ENCODE data around the gene ATP4A. TPM values are rescaled to one million over a fixed set of nuclear protein-coding genes. Genes with fewer than 3 reads are reported as not detected.

The ATP4A gene
- total RNA-seq, 2 donors from 2014 or later, result not detected

DNA sequence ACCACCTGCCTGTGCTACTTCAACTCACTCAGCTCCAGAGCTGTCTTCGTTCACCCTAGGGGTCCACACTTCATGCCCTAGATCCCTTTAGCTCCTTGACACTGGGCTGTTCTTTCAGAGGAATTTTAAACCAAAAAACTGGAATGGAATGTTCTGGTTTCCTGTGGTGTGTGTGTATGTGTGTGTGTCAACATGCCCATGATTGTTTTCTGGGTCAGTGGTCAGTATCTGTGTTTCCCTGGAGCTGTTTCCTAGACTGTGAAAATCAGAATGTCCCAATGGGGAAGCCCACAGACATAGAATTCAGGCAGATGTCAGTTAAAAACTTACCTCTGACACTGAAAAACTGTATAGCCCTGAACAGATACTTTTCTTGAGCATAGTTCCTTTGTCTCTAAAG lies 23.9 kb upstream of the ATP4A start:
- Mint-ChIP-seq H3K9me3 (no peaks in the 10 kb centered on the region), H3K27ac (no peak overlapping the region), H3K27me3 (peaks cover 16 to 20% of the 10 kb centered on the region in 2 donors), H3K4me3 (no peak overlapping the region), H3K4me1 (ENCODE audit: low read depth in 2 of 2) (no peaks in the 10 kb centered on the region), H3K36me3 (no peaks in the 10 kb centered on the region)
- no peak for DNase-seq (ENCODE audit: low spot score)
- ATAC-seq, result no peak

DNA sequence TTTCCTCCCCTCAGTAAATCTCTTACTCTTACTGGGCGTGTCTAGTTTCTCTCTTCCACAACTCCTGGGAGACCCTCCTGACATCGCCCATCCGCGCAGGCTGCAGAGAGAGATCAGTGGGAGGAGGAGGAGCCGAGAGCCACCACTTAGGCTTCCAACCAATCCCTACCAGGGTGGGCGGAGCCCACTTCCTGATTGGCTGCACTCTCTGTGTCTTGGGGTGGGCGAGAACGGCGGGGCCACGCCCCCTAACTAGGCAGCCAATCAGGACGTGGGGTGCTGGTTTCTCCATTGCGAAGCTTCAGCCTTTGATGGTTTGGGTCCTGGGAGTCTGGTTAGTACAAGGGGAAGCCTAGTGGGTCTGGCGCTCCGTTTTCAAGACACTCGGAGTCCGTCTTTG lies 22.4 kb upstream of the ATP4A start, which contains the start of gene PMIS2:
Gene PMIS2 (plus strand): TSS at position 326 of the 400 bp plus-strand sequence. CDS start 87 bp downstream, outside the sequence.
- H3K36me3 Mint-ChIP-seq, result no peaks in the 10 kb centered on the region
- H3K27ac Mint-ChIP-seq, result no peak within 1 kb of the TSS

DNA sequence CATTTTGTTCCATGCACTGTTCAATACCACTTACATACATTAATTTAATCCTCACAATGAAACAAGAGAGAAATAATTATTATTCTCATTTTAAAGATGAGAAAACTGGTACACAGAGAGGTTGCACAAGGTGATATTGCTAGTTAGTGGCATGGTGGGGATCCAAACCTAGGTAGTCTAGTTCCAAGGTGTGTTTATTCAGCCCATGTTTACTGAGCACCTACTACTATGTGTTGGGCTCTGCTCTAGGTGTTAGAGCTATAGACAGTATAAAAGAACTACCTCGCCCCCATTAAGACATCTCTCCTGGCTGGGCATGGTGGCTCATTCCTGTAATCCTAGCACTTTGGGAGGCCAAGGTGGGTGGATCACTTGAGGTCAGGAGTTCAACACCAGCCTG lies 19.3 kb upstream of the ATP4A start:
- no peak for ATAC-seq
- H3K4me3 Mint-ChIP-seq, result no peak overlapping the region
- no peaks in the 10 kb centered on the region for H3K4me1 Mint-ChIP-seq (ENCODE audit: low read depth in 2 of 2)
- H3K27me3 Mint-ChIP-seq, result peaks cover 18 to 20% of the 10 kb centered on the region in 2 donors
- no peak for DNase-seq (ENCODE audit: low spot score)
- no peaks in the 10 kb centered on the region for H3K9me3 Mint-ChIP-seq
- peaks cover 3% of the 10 kb centered on the region for H3K36me3 Mint-ChIP-seq
- no peak overlapping the region for H3K27ac Mint-ChIP-seq

More for the DNA sequence above, 22.4 kb upstream of the ATP4A start, which contains the start of gene PMIS2:
- Mint-ChIP-seq H3K9me3 (no peaks in the 10 kb centered on the region), H3K4me1 (ENCODE audit: low read depth in 2 of 2) (no peaks in the 10 kb centered on the region), H3K27me3 (peaks cover 17 to 20% of the 10 kb centered on the region in 2 donors), H3K4me3 (no peak within 1 kb of the TSS)
- DNase-seq (ENCODE audit: low spot score) (no peak), ATAC-seq (peak; percentile 59 to 70)

DNA sequence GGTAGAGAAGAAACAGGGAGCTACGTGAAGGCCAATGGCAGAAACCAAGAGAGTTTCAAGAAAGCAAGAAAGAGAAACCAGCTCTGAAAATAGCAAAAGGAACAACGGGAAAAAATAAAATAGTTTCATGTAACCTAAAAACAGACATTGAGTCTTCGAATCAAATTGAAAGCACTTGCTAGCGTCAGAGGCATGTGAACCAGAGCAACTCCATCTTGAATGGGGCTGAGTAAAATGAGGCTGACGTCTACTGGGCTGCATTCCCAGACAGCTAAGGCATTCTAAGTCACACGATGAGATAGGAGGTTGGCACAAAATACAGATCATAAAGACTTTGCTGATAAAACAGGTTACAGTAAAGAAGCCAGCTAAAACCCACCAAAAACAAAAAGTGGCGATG lies 15.2 kb upstream of the ATP4A start:
- H3K36me3 Mint-ChIP-seq, result peaks cover 30% of the 10 kb centered on the region
- no peaks in the 10 kb centered on the region for H3K4me1 Mint-ChIP-seq (ENCODE audit: low read depth in 2 of 2)
- H3K9me3 Mint-ChIP-seq, result peaks cover 15% of the 10 kb centered on the region
- DNase-seq (ENCODE audit: low spot score) (no peak), ATAC-seq (no peak)
- H3K27ac Mint-ChIP-seq, result no peak overlapping the region
- peaks cover 14 to 17% of the 10 kb centered on the region in 2 donors for H3K27me3 Mint-ChIP-seq
- H3K4me3 Mint-ChIP-seq, result no peak overlapping the region

DNA sequence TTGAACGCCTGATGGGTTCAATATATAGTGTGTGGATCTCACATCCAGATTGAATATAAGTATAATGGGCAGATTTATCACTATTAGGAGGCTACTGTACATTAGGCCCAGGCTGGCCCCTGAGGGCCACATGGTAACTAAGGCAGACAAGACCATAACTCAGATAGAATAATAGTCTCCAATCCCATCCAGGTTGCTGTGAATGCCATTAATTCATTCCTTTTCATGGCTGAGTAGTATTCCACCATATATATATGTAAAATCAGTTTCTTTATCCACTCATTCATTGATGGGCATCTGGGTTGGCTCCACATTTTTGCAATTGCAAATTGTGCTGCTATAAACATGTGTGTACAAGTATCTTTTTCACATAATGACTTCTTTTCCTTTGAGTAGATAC lies 14.5 kb upstream of the ATP4A start:
- DNase-seq (ENCODE audit: low spot score) (no peak), ATAC-seq (no peak)
- no peak overlapping the region for H3K4me3 Mint-ChIP-seq
- H3K27ac Mint-ChIP-seq, result no peak overlapping the region
- H3K4me1 Mint-ChIP-seq (ENCODE audit: low read depth in 2 of 2), result no peaks in the 10 kb centered on the region
- peaks cover 30% of the 10 kb centered on the region for H3K36me3 Mint-ChIP-seq
- H3K27me3 Mint-ChIP-seq, result peaks cover 17 to 19% of the 10 kb centered on the region in 2 donors
- H3K9me3 Mint-ChIP-seq, result peaks cover 17% of the 10 kb centered on the region

DNA sequence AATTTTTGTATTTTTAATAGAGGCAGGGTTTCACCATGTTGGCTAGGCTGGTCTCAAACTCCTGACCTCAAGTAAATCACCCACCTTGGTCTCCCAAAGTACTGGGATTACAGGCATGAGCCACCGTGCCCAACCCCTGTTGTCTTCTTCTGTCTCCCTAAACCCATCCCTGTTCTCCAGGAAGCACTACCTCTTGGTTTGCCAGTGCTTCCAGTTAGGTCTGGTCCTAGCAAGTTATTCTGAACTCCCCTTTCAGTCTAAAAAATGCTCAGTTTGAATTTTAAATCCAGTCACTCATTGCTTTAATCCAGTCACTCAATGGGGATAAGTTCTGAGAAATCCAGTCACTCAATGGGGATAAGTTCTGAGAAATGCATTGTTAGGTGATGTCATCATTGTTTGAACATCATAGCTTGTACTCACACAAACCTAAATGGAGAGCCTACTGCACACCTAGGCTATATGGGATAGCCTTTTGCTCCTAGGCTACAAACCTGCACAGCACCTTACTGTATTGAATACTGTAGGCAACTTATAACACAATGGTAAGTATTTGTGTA lies 8.0 kb upstream of the ATP4A start:
- peaks cover 11% of the 10 kb centered on the region for H3K9me3 Mint-ChIP-seq
- no peak for DNase-seq (ENCODE audit: low spot score)
- ATAC-seq, result no peak
- H3K4me3 Mint-ChIP-seq, result no peak overlapping the region
- no peaks in the 10 kb centered on the region for H3K4me1 Mint-ChIP-seq (ENCODE audit: low read depth in 2 of 2)
- no peak overlapping the region for H3K27ac Mint-ChIP-seq
- peaks cover 17% of the 10 kb centered on the region for H3K36me3 Mint-ChIP-seq
- peaks cover 23 to 28% of the 10 kb centered on the region in 2 donors for H3K27me3 Mint-ChIP-seq

DNA sequence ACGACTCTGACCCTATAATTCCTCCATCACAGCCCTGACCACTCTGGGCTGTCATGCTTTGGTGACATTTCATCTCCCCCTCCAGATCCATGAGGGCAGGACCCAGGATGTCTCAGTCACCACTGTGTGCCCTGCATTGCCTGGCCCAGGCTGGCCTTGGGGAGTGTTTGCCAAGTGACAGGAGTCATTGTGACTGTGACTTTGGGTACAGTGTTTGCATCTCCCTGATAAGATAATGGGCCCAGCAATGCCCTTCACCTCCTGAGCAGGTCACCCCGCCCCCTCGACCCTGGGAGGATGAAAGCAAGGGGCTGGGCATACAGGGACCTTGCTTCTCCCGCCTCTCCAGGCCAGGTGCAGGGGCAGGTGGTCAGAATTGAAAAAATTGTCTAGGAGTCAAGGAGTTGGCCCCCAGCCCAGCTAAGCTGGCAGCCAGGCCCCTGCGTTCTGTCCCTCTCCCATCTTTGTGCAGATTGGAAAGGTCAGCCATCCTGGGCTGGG lies 5.9 kb upstream of the ATP4A start:
- Mint-ChIP-seq H3K27ac (no peak overlapping the region), H3K9me3 (peaks cover 3% of the 10 kb centered on the region), H3K27me3 (peaks cover 21 to 27% of the 10 kb centered on the region in 2 donors), H3K4me1 (ENCODE audit: low read depth in 2 of 2) (no peaks in the 10 kb centered on the region), H3K4me3 (no peak overlapping the region), H3K36me3 (no peaks in the 10 kb centered on the region)
- ATAC-seq (no peak), DNase-seq (ENCODE audit: low spot score) (no peak)

DNA sequence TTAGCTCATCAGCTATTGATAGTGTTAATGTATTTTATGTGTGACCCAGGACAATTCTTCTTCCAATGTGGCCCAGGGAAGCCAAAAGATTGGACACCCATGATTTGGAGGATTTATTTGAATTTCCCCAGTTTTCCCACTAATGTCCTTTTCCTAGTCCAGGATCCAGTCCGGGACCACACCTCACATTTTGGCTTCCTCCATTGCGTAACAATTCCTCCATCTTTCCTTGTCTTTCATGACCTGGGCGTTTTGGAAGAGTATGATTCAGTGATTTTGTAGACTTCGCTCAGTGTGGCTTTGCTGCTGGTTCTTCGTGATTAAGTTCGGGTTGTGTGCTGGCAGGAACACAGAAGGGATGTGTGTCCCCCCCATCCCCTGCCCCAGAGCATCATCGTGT lies 3.3 kb upstream of the ATP4A start:
- no peak overlapping the region for H3K4me3 Mint-ChIP-seq
- peak; percentile 0 for DNase-seq (ENCODE audit: low spot score)

DNA sequence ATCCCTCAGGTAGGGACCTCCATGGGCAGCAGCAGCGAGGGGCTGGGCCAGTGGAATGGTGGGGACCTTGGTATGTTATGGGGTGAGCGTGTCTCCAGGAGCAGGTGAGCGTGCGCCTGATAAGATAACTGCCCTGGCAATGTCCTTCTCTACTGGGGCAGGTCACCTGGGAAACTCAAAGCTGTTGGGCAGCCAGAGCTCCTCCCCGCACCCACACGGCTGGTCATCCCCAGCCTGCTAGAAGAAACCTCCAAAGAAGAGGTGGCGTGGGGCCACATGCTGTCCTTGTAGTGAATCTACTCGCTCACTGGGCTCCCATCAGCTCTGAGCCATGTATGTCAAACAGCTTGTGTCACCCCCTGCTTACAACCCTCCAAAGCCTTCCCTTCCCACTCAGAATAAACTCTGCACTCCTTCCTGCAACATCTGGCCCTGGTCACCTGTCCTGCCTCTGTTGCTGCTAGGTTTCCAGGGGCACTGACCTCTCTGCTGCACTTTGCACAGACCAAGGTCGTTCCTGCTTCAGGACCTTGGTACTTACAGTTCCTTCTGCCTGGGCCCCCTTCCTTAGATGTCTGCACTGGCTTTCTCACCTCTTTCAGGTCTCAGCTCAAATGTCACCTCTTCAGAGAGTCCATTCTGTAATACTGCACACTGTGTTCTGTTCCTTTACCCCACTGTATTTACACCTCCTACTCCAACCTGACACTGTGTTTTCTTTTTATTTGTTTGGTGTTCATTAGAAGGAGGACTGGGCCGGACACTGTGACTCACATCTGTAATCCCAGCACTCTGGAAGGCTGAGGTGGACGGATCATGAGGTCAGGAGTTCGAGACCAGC lies 1.8 kb upstream of the ATP4A start:
- no peaks in the 10 kb centered on the region for H3K9me3 Mint-ChIP-seq
- DNase-seq (ENCODE audit: low spot score), result peak; percentile 23
- peaks cover 23 to 28% of the 10 kb centered on the region in 2 donors for H3K27me3 Mint-ChIP-seq

More for the DNA sequence above, 3.3 kb upstream of the ATP4A start:
- Mint-ChIP-seq H3K27ac (no peak overlapping the region), H3K27me3 (peaks cover 23 to 26% of the 10 kb centered on the region in 2 donors), H3K36me3 (no peaks in the 10 kb centered on the region), H3K4me1 (ENCODE audit: low read depth in 2 of 2) (no peaks in the 10 kb centered on the region), H3K9me3 (no peaks in the 10 kb centered on the region)
- ATAC-seq, result no peak

DNA sequence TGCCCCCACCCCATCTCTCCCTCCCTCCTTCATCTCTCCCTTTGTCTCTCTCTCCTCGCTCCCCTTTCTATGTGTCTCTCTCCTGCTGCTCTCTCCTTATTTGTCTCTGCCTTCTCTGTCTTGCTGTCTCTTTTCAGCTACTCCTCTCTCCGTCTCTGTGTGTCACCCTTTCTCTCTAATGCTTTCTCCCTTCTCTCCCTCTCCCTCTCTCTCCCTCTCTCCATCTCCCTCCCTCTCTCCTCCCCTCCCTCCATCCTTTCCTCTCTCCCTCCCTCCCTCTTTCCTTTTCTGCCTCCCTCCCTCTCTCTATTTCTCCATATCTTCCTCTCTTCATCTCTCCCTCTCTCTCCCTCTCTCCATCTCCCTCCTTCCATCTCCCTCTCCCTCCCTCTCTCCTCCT lies 682 bp downstream of the ATP4A start:
- ATAC-seq, result no peak
- Mint-ChIP-seq H3K9me3 (no peaks in the 10 kb centered on the region), H3K4me3 (no peak overlapping the region), H3K27ac (no peak overlapping the region), H3K36me3 (no peaks in the 10 kb centered on the region), H3K4me1 (ENCODE audit: low read depth in 2 of 2) (peaks cover 0 to 11% of the 10 kb centered on the region in 2 donors), H3K27me3 (peaks cover 25 to 38% of the 10 kb centered on the region in 2 donors)
- DNase-seq (ENCODE audit: low spot score), result no peak

More for the DNA sequence above, 1.8 kb upstream of the ATP4A start:
- ATAC-seq, result no peak
- Mint-ChIP-seq H3K4me1 (ENCODE audit: low read depth in 2 of 2) (no peaks in the 10 kb centered on the region), H3K4me3 (no peak overlapping the region), H3K36me3 (no peaks in the 10 kb centered on the region), H3K27ac (no peak overlapping the region)

DNA sequence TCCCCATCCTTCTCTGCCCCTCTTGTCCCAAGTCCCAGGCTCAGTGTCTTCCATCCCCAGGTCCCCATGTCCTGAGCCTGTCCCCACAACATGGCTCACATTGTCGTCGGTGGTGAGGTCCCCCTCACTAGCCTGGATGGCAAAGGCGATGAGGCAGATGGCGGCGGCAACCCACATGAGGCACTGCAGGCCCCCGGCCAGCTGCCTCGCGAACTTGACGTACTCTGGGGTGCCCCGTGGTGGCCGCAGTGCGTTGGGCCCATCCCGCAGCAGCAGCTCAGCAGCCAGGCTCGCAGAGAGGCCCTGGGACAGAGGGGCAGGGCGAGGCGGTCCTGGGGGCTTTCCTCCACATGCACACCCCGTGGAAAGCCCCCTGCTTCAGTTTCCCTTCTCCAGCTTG lies 1.1 kb downstream of the ATP4A start:
- Mint-ChIP-seq H3K27me3 (peaks cover 25 to 41% of the 10 kb centered on the region in 2 donors), H3K4me1 (ENCODE audit: low read depth in 2 of 2) (peaks cover 2 to 12% of the 10 kb centered on the region in 2 donors)
- no peak for ATAC-seq

DNA sequence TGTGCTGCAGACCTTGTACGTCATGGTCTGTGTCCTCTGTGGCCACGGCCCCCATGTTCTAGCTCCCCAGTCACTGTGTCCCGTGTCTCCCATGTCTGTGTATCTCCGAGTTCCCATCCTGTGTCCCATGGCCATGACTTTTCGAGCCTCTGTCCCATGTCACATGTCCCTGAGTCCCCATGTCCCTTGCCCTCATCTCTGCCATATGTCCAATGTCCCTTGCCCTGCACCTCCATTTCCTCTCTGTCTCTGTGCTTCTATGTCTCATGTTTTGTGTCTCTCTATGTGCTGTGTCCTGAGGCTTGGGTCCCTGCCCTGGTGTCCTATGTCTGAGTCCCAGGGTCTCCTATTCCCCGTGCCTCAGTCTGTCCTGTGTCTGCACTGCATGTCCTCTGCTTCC lies 2.0 kb downstream of the ATP4A start:
- no peaks in the 10 kb centered on the region for H3K9me3 Mint-ChIP-seq
- DNase-seq (ENCODE audit: low spot score) (peak; percentile 18), ATAC-seq (no peak)
- H3K27me3 Mint-ChIP-seq, result peaks cover 28 to 47% of the 10 kb centered on the region in 2 donors
- peaks cover 6 to 15% of the 10 kb centered on the region in 2 donors for H3K4me1 Mint-ChIP-seq (ENCODE audit: low read depth in 2 of 2)
- no peak overlapping the region for H3K4me3 Mint-ChIP-seq
- H3K27ac Mint-ChIP-seq, result no peak overlapping the region
- H3K36me3 Mint-ChIP-seq, result peaks cover 5% of the 10 kb centered on the region

More for the DNA sequence above, 1.1 kb downstream of the ATP4A start:
- no peak overlapping the region for H3K4me3 Mint-ChIP-seq
- H3K36me3 Mint-ChIP-seq, result peaks cover under 1% of the 10 kb centered on the region
- H3K27ac Mint-ChIP-seq, result no peak overlapping the region
- H3K9me3 Mint-ChIP-seq, result no peaks in the 10 kb centered on the region
- DNase-seq (ENCODE audit: low spot score), result peak; percentile 54

DNA sequence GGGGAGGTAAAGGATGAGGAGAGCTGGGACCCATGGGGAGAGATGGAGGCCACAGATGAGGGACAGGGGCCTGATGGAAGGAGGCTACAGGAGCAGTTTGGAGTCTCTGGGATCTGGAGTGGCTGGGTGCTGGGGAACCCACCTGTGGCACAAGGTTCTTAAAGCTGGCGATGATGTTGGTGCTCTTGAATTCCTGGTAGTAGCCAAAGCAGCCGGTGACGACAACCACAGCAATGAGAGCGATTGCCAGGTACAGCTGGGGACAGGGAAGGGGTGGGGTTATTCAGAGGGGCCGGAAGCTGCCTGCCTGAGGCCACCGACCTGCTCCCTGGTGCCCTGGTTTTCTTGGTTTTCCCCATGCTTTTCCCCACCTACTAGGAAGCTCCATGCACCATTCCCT lies 2.8 kb downstream of the ATP4A start:
- H3K27me3 Mint-ChIP-seq, result peaks cover 28 to 55% of the 10 kb centered on the region in 2 donors
- H3K9me3 Mint-ChIP-seq, result no peaks in the 10 kb centered on the region
- H3K4me3 Mint-ChIP-seq, result no peak overlapping the region
- peaks cover 5% of the 10 kb centered on the region for H3K36me3 Mint-ChIP-seq
- DNase-seq (ENCODE audit: low spot score), result no peak
- peaks cover 6 to 15% of the 10 kb centered on the region in 2 donors for H3K4me1 Mint-ChIP-seq (ENCODE audit: low read depth in 2 of 2)
- no peak for ATAC-seq
- no peak overlapping the region for H3K27ac Mint-ChIP-seq

DNA sequence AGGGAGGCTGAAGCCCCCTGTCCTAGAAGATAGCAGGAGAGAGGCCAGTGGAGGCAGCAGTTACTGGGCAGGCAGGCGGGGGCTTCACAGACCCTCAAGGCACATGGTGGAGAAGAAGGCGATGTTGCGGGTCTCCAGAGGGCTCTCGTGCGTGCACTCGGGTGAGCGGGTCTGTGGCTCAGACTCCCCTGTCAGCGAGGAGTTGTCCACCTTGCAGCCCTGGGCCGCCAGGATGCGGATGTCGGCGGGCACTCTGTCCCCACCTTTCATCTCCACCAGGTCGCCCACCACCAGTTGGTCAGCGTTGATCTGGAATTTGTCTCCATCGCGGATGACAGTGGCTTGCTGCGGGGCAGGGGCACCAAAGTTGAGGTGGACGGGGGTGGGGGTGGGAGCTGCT lies 3.2 kb downstream of the ATP4A start:
- no peak for DNase-seq (ENCODE audit: low spot score)
- peaks cover 24 to 57% of the 10 kb centered on the region in 2 donors for H3K27me3 Mint-ChIP-seq
- H3K4me3 Mint-ChIP-seq, result no peak overlapping the region
- H3K9me3 Mint-ChIP-seq, result no peaks in the 10 kb centered on the region
- peaks cover 5% of the 10 kb centered on the region for H3K36me3 Mint-ChIP-seq
- no peak overlapping the region for H3K27ac Mint-ChIP-seq
- peaks cover 6 to 15% of the 10 kb centered on the region in 2 donors for H3K4me1 Mint-ChIP-seq (ENCODE audit: low read depth in 2 of 2)
- ATAC-seq, result no peak
